GM21528 (cell line): ENCODE data around the gene ZNF689.
A peak's percentile ranks its signal among the peaks of the same experiment; 100 is the strongest.

Source experiments
- ATAC-seq: cut with Tn5 transposase; IDR thresholded peaks from one replicate; pipeline ENCODE4 v1.9.1; 2021; ENCODE audit warnings: mild to moderate bottlenecking, moderate library complexity; ENCODE audit not compliant: unreplicated experiment, low FRiP score

Gene ZNF689

DNA sequence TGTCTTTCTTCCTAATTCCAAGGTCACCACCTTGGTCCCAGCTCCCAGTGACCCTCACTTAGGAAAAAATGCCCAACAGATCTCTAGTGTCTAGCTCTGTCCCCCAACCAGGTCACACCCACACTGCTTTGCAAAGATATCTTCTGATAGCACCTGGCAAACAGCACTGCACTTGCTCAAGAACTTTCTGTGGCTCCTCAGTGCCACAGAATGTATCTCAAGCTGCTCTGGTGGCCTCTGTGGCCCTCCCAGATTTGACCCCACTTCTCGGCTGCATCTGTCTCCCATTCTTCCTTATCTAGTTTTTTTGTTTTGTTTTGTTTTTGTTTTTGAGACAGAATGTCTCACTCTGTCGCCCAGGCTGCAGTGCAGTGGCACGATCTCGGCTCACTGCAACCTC is 43.7 kb downstream of the ZNF689 start:
- no peak for ATAC-seq

- ATAC-seq: no peak
These were observed 44.2 kb downstream of the ZNF689 start for GRCh38 chr16:30565984-30566383.

GRCh38 chr16:30565526-30565925 is 44.7 kb downstream of the ZNF689 start:
- no peak for ATAC-seq

DNA sequence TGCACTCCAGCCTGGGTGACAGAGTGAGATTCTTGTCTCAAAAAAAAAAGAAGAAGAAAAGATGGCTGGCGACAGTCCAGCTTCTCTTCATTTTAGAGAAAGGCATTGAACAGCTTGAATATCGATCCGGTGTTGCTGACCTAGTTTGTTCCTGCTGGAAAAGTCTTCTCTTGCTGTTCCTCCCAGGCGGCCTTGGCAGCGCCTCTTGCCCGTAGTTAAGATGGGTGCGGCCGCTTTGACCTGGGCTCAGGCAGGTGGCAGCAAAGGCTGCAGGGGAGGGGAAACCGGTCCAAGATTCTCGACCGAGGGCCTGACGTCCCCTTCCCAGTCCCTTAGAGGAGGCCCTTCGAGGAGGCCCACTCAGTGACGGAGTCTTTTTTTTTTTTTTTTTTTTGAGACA is 48.2 kb downstream of the ZNF689 start:
- no peak for ATAC-seq

GRCh38 chr16:30561089-30561816 is 48.9 kb downstream of the ZNF689 start:
- no peak for ATAC-seq

- ATAC-seq: no peak
These were observed 50.5 kb downstream of the ZNF689 start for GRCh38 chr16:30559690-30560089.

DNA sequence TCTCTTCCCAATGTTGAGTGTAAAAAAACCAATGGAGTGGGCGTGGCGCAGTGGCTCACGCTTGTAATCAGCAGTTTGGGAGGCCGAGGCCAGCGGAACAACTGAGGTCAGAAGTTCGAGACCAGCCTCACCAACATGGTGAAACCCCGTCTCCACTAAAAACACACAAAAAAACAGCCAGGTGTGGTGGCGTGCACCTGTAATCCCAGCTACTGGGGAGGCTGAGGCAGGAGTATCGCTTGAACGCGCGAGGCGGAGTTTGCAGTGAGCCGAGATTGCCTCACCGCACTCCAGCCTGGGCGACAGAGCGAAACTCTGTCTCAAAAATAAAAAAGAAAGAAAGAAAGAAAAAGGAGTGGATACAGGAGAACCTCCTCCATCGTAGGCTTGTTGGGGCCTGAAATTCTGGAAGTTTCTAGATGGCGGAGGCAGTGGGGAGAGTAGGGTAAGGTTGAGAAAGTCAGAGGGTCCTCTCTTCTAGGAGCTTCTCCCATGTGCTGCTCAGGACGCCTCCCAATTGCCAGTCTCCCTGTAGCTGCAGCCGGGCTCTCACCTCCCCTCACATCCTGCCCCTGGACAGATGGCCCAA is 51.3 kb downstream of the ZNF689 start:
- ATAC-seq: no peak

DNA sequence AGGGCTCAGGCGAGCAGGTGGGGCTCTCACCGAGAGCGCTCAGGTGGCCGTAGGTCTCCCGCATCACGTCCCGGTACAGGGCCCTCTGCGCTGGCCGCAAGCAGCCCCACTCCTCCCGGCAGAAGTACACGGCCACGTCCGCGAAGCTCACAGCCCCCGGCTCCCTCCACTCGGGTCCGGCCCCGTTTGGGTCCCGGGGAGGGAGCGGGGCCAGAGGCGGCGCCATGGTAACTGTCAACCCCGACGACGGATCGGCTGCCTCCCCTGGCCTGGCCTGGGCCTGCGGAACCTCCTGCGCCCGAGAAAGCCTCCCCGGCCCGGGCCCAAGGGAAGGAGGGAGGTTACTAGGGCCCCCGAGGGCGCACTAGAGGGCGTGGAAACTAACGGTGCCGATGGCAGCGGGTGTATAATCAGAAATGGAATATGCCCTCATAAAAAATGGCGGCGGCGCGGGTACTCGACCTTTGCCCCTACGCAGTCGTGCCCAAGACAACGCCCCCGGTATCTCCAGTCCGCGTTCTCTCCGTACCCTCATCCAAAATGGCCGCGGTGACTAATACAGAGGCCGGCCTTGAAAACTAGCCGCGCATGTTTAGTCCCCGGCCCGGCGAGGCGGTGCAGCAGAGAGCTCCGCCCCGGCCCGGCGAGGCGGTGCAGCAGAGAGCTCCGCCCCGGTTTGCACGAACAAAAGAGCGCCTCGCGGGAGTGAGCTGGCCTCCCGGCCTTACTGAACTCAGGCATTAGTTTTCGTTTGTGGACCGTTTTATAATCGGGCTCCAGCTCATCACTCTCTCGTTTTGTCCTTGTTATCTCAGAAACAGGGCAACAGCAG is 52.0 kb downstream of the ZNF689 start, which contains the start of gene ZNF764:
ZNF764 (minus strand) TSS at position 418 of the 832 bp plus-strand sequence; CDS start at position 226, 192 bp downstream.
- peak; percentile 86 for ATAC-seq

DNA sequence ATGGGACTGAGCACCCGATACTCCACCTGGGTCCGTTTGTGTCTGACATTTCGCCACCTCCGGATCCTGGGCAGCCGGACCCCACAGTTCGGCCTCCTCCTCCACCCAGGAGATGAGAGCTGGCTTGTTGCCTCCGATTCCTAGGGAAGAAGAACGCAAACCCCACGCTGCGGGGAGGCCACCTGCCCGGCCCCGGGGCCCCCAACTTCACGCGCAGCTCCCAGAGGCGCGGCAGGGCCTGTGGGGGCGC is 52.6 kb downstream of the ZNF689 start:
- ATAC-seq: peak; percentile 23

DNA sequence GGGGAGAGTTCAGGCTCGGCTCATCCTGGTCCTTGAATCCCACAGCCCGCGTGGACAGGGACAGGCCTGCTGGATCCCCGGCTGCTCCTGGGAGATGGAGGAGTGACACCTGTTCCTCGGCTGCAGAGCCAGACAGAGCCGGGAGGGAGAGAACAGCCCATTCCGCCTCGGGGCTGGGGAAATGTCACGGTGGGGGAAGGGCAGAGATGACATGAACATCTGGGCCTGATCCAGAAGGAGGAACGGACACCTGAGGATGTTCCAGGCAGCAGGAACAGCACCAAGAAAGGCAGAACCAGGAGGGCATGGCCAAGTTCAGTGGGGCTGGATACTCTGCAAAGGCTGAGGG is 54.1 kb downstream of the ZNF689 start:
- no peak for ATAC-seq

DNA sequence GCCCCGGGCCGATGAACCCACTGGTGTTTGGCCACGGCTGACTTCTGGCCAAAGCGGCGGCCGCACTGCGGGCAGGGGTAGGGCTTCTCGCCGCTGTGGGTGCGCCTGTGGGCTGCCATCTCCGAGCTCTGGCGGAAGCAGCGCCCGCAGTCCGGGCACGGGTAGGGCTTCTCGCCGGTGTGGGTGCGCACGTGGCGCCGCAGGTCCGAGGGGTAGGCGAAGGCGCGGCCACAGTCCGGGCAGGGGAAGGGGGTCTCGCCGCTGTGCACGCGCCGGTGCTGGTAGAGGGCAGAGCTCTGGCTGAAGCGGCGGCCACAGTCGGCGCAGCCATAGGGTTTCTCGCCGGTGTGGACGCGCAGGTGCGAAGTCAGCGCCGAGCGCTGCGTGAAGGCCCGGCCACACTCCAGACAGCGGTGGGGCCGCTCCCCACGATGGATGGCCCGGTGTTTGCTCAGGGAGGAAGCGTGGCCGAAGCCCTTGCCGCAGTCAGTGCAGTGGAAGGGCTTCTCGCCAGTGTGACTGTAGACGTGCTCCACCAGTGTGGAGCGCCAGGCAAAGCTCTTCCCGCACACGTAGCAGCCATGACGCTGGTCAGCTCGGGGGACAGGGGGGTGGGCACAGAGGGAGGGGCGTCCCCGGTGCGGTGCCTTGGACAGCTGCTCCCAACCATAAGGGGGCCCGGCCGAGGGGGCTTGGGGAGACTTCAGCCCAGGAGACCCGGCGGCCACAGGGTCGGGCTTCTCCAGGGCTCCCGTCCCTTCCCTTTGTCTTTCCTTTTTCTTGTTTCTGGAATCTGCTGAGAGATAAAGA is 54.7 kb downstream of the ZNF689 start:
- ATAC-seq: no peak

DNA sequence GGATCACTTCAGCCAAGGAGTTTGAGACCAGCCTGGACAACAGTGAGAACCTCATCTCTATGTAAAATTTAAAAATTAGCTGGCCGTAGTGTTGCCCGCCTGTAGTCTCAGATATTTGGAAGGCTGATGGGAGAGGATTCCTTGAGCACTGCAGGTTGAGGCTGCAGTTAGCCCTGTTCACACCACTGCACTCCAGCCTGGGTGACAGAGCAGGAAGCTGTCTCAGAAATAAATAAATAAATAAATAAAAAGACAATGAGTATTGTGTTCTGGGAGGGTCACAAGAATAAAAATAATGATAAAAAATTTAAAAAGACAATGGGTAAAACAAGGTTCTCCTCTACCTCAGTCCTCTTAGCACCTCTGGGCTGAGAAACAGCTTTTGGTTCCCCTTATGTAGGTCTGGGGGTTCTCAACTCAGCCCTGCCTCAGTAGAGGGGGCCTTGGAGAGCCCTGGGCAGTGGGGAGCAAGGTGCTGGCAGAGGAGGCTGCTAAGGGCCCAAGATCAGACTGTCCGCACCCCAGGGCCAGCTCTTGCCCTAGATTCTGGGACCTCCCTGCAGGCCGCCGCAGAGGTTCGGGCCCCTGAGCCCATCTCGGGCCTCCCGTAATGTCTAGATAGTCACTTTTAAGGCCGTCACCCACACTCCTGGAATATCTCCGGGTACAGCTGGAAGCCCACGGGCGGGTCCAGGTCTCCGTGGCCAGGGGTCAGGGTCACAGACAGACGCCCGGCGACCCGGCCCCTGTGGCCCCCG is 55.5 kb downstream of the ZNF689 start:
- no peak for ATAC-seq

DNA sequence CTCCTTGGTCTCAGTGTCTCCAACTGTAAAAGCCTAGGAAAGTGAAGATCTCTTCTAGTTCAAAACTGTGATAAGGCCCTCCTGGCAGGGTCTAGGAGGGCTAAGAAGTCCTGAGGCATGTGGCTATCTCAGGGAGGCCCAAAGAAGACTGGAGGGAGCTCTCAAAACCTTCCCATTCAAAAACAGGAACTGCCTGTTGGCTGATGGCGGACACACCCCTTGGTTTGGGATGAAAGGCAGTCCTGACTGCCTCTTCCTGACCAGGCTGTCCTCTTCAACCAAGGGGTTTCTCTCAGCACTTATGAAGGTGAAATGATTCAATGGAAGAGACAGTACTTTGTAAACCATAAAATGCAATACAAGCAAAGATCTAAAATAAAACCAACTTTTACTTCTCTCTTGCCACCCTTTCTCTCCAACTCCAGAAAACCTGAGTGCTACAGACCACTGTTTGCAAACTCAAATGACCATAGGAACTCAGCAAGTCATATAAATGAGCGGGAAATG is 56.7 kb downstream of the ZNF689 start:
- no peak for ATAC-seq

GRCh38 chr16:30552956-30553355 is 57.2 kb downstream of the ZNF689 start:
- no peak for ATAC-seq
